Stomach (tissue), 4 donors: Measurements from ENCODE around the gene TAMM41.

Source experiments
- CTCF ChIP-seq, 7 experiments: fragments of 450-650 bp in 4 of 7; fragments of 200-600 bp in 3 of 7; sonication (generic) in 3 of 7; IDR thresholded peaks; one replicate each; pipeline ENCODE4 v1.5.1; 2016 to 2019; ENCODE audit warnings: antibody characterized with exemption in 7 of 7, control low read depth in 2 of 7, mild to moderate bottlenecking in 1 of 7
- POLR2AphosphoS5 ChIP-seq, 3 donors: sonication (generic); formaldehyde crosslinking; IDR thresholded peaks; one replicate each; pipeline ENCODE4 v1.6.1; 2016; ENCODE audit warnings: antibody characterized with exemption in 3 of 3

DNA sequence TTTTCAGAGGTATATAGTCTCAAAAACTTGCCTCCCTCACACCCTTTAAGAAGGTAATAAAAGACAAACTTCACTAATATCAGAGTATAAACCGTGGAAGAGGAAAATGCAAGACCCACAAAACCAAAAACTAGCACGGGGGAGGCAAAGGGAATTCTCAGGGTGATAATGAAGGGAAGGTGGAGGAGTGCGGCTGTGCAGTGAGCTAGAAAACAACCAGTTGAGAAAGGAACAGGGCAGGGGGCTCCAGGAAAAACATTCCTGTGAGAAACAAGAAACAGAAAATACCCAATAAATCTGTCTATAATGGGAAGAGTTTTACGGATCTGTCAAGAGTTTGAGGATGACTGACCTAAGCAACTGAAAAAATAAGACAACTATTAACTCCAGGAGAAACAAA lies 31.6 kb downstream of the TAMM41 start:
- TF ChIP-seq CTCF (IDR thresholded peaks at IDR 0.05) (no peak), POLR2AphosphoS5 (IDR thresholded peaks at IDR 0.05) (no peak)
